HG03460 (cell line): ENCODE results near the gene CLSTN2.

Source experiments
- ATAC-seq: cut with Tn5 transposase; IDR thresholded peaks from one replicate; pipeline ENCODE4 v1.9.1; 2021; ENCODE audit not compliant: unreplicated experiment

CLSTN2 gene

GRCh38 chr3:140178482-140178881 is 243.5 kb downstream of the CLSTN2 start:
- ATAC-seq, result no peak

- ATAC-seq, result no peak
Measured at GRCh38 chr3:140180603-140181002, 245.6 kb downstream of the CLSTN2 start.

GRCh38 chr3:140185375-140185774 is 250.4 kb downstream of the CLSTN2 start:
- ATAC-seq, result no peak

- no peak for ATAC-seq
Measured at GRCh38 chr3:140186421-140186920, 251.5 kb downstream of the CLSTN2 start.

- no peak for ATAC-seq
Measured at GRCh38 chr3:140187028-140187427, 252.0 kb downstream of the CLSTN2 start.

GRCh38 chr3:140187656-140188221 is 252.8 kb downstream of the CLSTN2 start:
- ATAC-seq, result no peak

- no peak for ATAC-seq
Measured at GRCh38 chr3:140188285-140188684, 253.3 kb downstream of the CLSTN2 start.

GRCh38 chr3:140189267-140189666 is 254.3 kb downstream of the CLSTN2 start:
- ATAC-seq, result no peak

- ATAC-seq, result no peak
Measured at GRCh38 chr3:140189976-140190375, 255.0 kb downstream of the CLSTN2 start.

GRCh38 chr3:140196970-140197369 is 262.0 kb downstream of the CLSTN2 start:
- no peak for ATAC-seq

- ATAC-seq, result no peak
Measured at GRCh38 chr3:140198242-140198641, 263.3 kb downstream of the CLSTN2 start.

GRCh38 chr3:140199008-140199407 is 264.0 kb downstream of the CLSTN2 start:
- no peak for ATAC-seq

GRCh38 chr3:140199743-140200142 is 264.8 kb downstream of the CLSTN2 start:
- no peak for ATAC-seq

- no peak for ATAC-seq
Measured at GRCh38 chr3:140203510-140203909, 268.5 kb downstream of the CLSTN2 start.

- ATAC-seq, result no peak
Measured at GRCh38 chr3:140204271-140204984, 269.4 kb downstream of the CLSTN2 start.

- ATAC-seq, result no peak
Measured at GRCh38 chr3:140205598-140205997, 270.6 kb downstream of the CLSTN2 start.

- ATAC-seq, result no peak
Measured at GRCh38 chr3:140206196-140207040, 271.4 kb downstream of the CLSTN2 start.

- ATAC-seq, result no peak
Measured at GRCh38 chr3:140207541-140207940, 272.6 kb downstream of the CLSTN2 start.

- ATAC-seq, result no peak
Measured at GRCh38 chr3:140216249-140216648, 281.3 kb downstream of the CLSTN2 start.

- no peak for ATAC-seq
Measured at GRCh38 chr3:140219291-140219690, 284.3 kb downstream of the CLSTN2 start.

GRCh38 chr3:140219923-140220452 is 285.0 kb downstream of the CLSTN2 start:
- no peak for ATAC-seq
